NCI-H526 treated with DMSO at 0.1 percent for 48 hours (cell line): ENCODE measurements around the gene ULBP1.
"Not testable (repeated sequence)": the region's sequence is repeated elsewhere in the genome, so short reads cannot be mapped to it uniquely, and the experiment has no call there.

ENCODE experiments used
- DNase-seq: peaks from one replicate; lab custom pipeline; 2025; lab: John Stamatoyannopoulos, UW

Gene ULBP1

GRCh38 chr6:149975400-149975799, 11.7 kb downstream of the ULBP1 start:
- no peak for DNase-seq

DNA sequence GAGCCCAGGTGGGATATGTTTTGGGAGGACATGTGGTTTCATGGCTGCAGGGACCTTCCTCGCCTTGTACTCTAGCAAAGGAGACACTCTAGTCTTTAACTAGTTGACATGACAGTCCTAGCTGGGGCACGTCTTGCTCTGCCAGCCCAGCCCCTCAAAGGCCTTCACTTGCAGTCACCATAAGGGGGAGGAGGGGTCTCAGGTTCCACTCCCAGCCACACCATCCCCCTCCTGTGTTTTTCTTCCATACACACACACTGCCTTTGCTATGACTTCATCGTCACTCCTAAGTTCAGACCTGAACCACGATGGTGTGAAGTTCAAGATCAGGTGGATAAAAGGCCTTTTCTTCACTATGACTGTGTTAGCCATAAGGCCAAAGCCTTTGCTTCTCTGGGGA, 13.5 kb downstream of the ULBP1 start:
- DNase-seq: no peak

- DNase-seq: no peak
Observed at GRCh38 chr6:149978610-149979009, 14.9 kb downstream of the ULBP1 start.

- DNase-seq: no peak
Observed at GRCh38 chr6:149979293-149979692, 15.6 kb downstream of the ULBP1 start.

DNA sequence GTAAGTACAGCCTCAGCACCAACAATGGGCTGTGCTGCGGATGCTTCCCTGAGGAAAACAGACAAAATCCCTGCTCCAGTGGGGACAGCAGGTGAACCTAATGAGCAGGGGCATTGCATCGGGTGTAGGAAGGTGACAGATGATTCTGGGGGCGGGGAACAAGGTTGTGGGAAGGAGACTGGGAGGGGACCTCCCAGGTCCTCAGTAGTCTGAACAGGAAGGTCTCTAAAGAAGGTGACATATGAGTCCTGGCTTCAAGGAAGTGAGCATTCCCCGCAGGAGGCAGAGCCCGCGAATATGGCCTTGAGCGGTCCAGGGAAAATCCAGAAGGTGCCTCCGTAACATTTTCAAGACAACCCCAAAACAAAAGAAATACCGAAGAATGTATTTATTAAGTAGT, 19.4 kb downstream of the ULBP1 start:
- no peak for DNase-seq

GRCh38 chr6:149984773-149985172, 21.0 kb downstream of the ULBP1 start:
- DNase-seq: no peak

- no peak for DNase-seq
Observed at GRCh38 chr6:149985481-149985937, 21.8 kb downstream of the ULBP1 start.

DNA sequence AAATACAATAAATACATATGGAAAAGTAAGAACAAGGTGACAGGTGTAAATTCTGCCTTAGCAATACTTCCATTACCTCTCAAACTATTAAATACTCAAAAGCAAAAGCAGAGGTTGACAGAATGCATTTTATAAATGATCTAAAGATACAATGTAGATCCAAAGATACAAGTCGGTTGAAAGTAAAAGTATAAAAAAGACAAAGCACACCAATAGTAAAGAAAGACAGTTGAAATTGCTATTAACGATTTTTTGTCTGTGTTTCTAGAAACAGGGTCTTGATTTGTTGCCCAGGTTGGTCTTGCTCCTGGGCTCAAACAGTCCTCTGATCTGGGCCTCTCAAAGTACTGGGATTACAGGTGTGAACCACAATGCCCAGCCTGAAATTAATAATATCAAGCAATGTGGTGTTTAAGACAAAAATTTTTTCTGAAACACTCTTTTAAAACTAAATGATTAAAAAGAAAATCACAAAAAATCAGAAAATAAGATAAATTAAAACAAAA, 23.9 kb downstream of the ULBP1 start:
- DNase-seq: no peak

DNA sequence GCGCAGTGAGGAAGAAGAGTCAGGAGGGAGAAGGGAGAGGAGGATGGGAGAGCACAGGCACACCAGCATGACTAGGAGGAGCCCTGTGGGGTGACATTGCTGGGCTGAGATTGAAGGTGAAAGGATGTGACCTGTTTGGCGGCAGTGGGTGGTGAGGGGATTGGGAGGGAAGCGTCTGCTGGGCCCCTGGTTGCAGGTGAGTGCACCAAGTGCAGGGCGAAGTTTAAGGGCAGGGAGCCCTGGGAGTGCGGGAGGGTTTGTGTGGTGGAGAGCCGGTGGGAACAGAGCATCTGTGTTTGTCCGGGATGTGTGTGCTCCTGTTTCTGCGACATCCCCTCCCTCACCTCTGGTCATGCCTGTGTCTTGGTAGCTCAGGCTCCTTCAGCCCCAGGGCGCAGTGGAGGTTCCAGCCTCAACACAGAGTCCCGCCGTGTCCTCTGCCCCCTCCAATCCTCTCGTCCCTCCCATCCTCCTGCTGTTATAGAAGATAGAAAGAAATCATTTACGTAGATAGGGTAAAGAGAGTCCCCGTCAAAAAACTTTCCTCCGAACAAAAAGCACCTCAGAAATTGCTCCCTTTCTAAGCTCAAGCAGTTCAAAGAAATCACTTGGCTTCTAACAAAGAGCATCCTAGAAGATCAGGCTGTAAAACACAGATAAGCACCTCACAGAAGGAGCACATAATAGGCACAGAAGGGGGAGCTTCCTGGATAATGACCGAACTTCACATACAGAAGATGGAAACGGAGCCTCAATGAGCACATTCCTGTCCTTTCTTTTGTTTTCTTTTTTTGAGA, 25.0 kb downstream of the ULBP1 start:
- no peak for DNase-seq

DNA sequence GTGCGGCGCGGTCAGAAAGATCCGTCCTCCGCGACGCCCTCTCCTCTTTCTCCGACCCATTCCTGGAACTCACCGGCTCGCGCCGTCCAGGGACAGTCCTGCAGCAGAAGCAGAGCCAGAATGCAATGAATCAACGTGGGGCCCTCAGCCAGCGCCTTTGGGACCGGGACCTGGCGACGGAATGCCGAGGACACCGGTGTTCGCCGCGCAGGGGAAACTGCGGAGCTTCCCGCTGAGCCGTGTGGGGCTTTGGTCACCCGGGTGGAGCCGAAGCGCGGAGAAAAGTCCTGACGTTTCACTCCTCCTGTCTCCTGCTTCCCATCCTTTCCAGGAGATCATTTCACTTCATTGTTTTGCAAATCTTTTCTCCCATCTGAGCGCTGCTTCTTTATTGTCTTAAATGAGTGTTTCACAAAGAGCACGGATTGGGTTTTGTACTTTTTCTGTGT, 26.5 kb downstream of the ULBP1 start:
- DNase-seq: no peak

DNA sequence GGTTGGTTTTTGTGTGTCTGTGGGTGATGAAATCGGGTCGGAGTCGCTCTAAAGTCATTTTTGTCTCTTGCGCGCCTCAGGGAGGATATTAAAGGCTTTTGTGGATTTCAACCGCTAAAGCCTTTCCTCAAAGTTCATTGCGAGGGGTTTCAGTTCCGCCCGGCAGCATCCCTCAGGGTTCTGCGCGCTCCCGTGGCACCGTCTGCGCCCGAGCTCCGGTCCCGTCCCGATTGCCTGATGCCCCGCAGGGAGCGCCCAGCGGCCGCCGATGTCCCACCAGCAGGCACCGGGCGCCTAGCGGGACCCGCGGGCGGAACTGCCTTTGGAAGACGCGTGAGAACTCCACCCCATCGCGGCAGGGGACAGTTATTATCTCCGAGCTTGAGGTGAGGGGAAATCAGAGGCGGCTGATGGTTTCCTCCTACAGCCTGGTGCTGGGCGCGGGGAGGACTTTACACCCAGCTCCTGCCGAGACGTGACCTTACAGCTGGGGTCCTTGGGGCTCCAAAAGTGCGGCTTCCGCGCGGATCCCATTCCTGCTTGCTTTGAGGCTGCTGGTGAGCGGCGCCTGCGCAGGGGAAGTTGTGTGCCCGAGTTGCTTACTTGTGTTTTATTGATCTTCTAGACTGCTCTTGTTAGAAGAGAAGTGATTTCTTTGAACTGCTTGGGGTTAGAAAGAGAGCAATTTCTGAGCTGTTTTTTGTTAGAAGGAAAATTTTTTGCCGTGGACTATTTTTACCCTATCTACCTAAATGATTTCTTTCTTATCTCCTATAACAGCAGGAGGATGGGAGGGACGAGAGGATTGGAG, 27.1 kb downstream of the ULBP1 start:
- no peak for DNase-seq

DNA sequence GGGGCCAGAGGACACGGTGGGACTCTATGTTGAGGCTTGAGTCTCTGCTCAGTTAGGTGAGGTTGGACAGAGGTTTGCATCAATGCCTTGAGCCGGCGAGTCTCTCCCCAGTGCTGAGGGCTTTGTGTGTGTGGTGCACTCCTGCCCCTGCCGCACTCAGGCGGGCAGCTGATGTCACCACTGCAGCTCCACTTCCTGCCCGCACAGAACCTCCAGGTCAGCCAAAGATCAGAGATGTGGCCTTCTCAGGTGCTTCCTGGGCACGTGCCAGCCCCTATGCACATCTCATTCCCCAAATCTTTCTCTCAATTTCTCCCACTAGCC, 27.7 kb downstream of the ULBP1 start:
- DNase-seq: not testable (repeated sequence)

- DNase-seq: no peak
Observed at GRCh38 chr6:149991838-149992237, 28.1 kb downstream of the ULBP1 start.

DNA sequence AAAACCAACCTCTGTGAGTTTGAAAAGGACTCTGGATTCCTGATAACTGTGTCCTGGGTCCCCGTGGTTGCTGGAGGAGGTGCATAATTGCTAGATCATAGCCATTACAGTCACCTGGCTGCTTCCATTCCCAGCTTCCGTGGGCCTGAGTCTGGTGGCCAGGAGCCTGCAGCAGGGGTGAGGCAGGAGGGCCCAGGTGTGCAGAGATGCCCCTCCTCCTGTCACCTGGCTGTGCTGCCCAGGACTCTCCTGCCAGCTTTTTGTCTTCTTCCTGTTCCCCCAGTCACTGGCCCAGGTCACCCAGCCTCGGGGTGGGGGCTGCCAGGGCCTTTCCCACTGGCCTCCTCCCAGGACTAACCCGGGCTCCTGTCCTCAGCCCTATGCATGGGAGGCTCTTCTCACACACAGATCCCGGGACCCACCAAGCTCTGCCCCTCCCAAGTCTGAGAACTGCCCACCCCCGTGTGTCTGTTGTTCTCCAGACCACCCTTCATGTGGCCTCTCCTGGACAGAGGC, 31.6 kb downstream of the ULBP1 start:
- no peak for DNase-seq

DNA sequence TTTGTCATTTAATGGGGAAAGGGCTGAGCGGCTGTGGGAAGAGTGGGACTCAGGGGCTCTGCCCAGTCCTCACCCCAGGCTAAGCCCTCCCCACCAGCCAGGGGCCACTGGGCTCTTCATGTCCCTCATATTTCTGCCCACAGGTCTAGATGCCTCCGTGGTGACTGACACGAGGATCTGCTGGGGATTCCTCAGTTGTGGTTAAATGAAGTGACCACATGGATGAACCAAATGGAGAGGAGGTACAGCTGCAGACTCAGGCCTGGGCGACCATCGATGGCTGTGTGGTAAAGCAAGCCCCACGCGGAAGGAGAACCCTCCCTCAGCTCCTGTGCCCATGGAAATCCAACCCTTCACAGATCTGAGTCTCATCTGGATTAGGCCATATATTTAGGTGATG, 32.2 kb downstream of the ULBP1 start:
- no peak for DNase-seq

- no peak for DNase-seq
Observed at GRCh38 chr6:149999636-150000035, 35.9 kb downstream of the ULBP1 start.

DNA sequence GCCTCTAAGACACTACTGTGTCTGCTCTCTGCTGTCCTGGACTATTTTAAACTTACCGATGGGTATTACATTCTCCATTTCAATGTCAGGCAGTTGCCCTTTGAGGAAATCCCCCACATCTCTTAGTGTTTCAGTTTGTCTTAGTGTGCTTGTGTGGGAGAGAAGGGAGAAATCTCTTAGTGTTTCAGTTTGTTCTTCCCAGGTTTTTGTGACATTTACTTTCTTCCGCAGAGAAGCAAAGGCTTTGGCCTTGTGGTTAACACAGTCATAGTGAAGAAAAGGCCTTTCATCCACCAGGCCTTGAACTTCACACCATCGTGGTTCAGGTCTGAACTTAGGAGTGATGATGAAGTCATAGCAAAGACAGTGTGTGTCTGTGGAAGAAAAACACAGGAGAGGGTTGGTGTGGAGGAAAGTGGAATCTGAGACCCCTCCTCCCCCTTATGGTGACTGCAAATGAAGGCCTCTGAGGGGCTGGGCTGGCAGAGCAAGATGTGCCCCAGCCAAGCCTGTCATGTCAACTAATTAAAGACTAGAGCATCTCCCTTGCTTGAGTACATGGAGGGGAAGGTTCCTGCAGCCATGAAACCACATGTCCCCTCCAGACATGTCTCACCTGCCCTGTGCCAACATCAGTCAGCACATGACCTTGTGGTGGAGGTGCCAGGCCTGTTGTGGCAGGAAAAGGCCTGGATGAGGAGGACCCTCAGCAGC, 37.7 kb downstream of the ULBP1 start:
- no peak for DNase-seq

GRCh38 chr6:150002710-150003109, 39.0 kb downstream of the ULBP1 start:
- DNase-seq: no peak

GRCh38 chr6:150003599-150003998, 39.9 kb downstream of the ULBP1 start:
- DNase-seq: not testable (repeated sequence)

GRCh38 chr6:150004101-150004782, 40.5 kb downstream of the ULBP1 start:
- peak; percentile 14 for DNase-seq
